RCC 7860 (cell line): ENCODE results near the gene TUT7.
A peak's percentile ranks its signal among the peaks of the same experiment; 100 is the strongest.

Experiments used
- DNase-seq: peaks from one replicate; pipeline ENCODE4 v3.0.0-alpha.2; 2015; ENCODE audit warnings: low spot score
- FAIRE-seq: peaks from 2 replicates; lab custom pipeline; 2012; peaks lifted over from hg19 to GRCh38; lab: Jason Lieb, UNC

The TUT7 gene

GRCh38 chr9:86259557-86259956 lies 94.7 kb downstream of the TUT7 start, which contains the start of gene C9orf153:
Gene C9orf153 (minus strand): TSS chr9:86259657. CDS start chr9:86229603, 30,054 bp downstream.
- FAIRE-seq, result no peak

GRCh38 chr9:86257391-86257790 lies 96.8 kb downstream of the TUT7 start:
- no peak for FAIRE-seq
- no peak for DNase-seq

More at GRCh38 chr9:86259557-86259956, 94.7 kb downstream of the TUT7 start, which contains the start of gene C9orf153:
- DNase-seq, result no peak

- DNase-seq (no peak), FAIRE-seq (no peak)
These were observed 97.6 kb downstream of the TUT7 start for GRCh38 chr9:86256653-86257052.

GRCh38 chr9:86253577-86253976 lies 100.6 kb downstream of the TUT7 start:
- no peak for FAIRE-seq
- DNase-seq, result no peak

GRCh38 chr9:86252870-86253269 lies 101.3 kb downstream of the TUT7 start:
- DNase-seq (no peak), FAIRE-seq (no peak)

GRCh38 chr9:86250123-86250522 lies 104.1 kb downstream of the TUT7 start:
- DNase-seq, result no peak
- FAIRE-seq, result no peak

- DNase-seq (no peak), FAIRE-seq (no peak)
These were observed 105.5 kb downstream of the TUT7 start for GRCh38 chr9:86248746-86249145.

- FAIRE-seq (no peak), DNase-seq (no peak)
These were observed 107.5 kb downstream of the TUT7 start for GRCh38 chr9:86246752-86247161.

GRCh38 chr9:86242071-86242470 lies 112.1 kb downstream of the TUT7 start:
- FAIRE-seq (no peak), DNase-seq (no peak)

GRCh38 chr9:86241216-86241615 lies 113.0 kb downstream of the TUT7 start:
- DNase-seq (no peak), FAIRE-seq (no peak)

- peak; percentile 72 for FAIRE-seq
- DNase-seq, result peak; percentile 16
These were observed 115.1 kb downstream of the TUT7 start for GRCh38 chr9:86238861-86239770.
